Smooth muscle cell (in vitro differentiated cells): ENCODE results near the gene HNF4A. TPM values are rescaled to one million over a fixed set of nuclear protein-coding genes. Genes with fewer than 3 reads are reported as not detected.

ENCODE experiments used
- DNase-seq: peaks from one replicate; lab custom pipeline; 2025; ENCODE audit not compliant: unreplicated experiment; lab: John Stamatoyannopoulos, UW
- H2AFZ ChIP-seq: fragments of 200-600 bp; sonication (generic); 2 replicates; pipeline ENCODE4 v1.6.0; 2016; ENCODE audit warnings: antibody characterized with exemption, low read depth, mild to moderate bottlenecking
- H3F3A ChIP-seq: fragments of 200-600 bp; sonication (generic); 2 replicates; pipeline ENCODE4 v1.6.0; 2017; ENCODE audit warnings: antibody characterized with exemption, low read depth
- H3K27ac ChIP-seq: fragments of 200-600 bp; sonication (generic); 2 replicates; pipeline ENCODE4 v1.5.1; 2016; ENCODE audit warnings: low read depth, mild to moderate bottlenecking
- H3K27me3 ChIP-seq: fragments of 200-600 bp; sonication (generic); 2 replicates; pipeline ENCODE4 v1.6.1; 2016; ENCODE audit warnings: low read depth, mild to moderate bottlenecking
- H3K36me3 ChIP-seq: fragments of 200-600 bp; sonication (generic); 2 replicates; pipeline ENCODE4 v1.5.1; 2016; ENCODE audit warnings: low read depth
- H3K4me1 ChIP-seq: fragments of 200-600 bp; sonication (generic); 2 replicates; pipeline ENCODE4 v1.5.1; 2016; ENCODE audit warnings: low read depth
- H3K4me2 ChIP-seq: fragments of 200-600 bp; sonication (generic); 2 replicates; pipeline ENCODE4 v1.6.0; 2016; ENCODE audit warnings: mild to moderate bottlenecking
- H3K4me3 ChIP-seq: fragments of 200-600 bp; sonication (generic); 2 replicates; pipeline ENCODE4 v1.5.1; 2016; ENCODE audit warnings: mild to moderate bottlenecking
- H3K79me2 ChIP-seq: fragments of 200-600 bp; sonication (generic); 2 replicates; pipeline ENCODE4 v1.6.0; 2016; ENCODE audit warnings: low read depth, mild to moderate bottlenecking
- H3K9ac ChIP-seq: fragments of 200-600 bp; sonication (generic); 2 replicates; pipeline ENCODE4 v1.6.0; 2016; ENCODE audit warnings: low read depth
- H3K9me3 ChIP-seq: fragments of 200-600 bp; sonication (generic); replicated peaks from 2 replicates; pipeline ENCODE4 v1.5.1; 2016; ENCODE audit warnings: low read depth
- H4K20me1 ChIP-seq: fragments of 200-600 bp; sonication (generic); 2 replicates; pipeline ENCODE4 v1.6.0; 2016; ENCODE audit warnings: low read depth
- WGBS: methylation state at CpG from one replicate; pipeline ENCODE4 v1.1.7; 2016; ENCODE audit warnings: low lambda C conversion rate; 5-methylcytosine and 5-hydroxymethylcytosine counted together
- polyA plus RNA-seq: library from polyadenylated mRNA; unstranded; fragments of >200 nt; fragmentation: Nextera tagmentation; extraction: Ambion mirVana; gene quantifications from 2 replicates; pipeline ENCODE4 v1.2.1, GENCODE V29; 2016
- total RNA-seq: library from RNA; depleted of rRNA; stranded (reverse); fragments of >200 nt; gene quantifications from 2 replicates; pipeline ENCODE4 v1.2.3, GENCODE V29; 2014
- TF ChIP-seq, protein P1 (sequence below): fragments of 200-600 bp; sonication (generic); IDR thresholded peaks from 2 replicates; pipeline ENCODE4 v1.5.1; 2017; ENCODE audit warnings: borderline replicate concordance, mild to moderate bottlenecking, antibody characterized with exemption; ENCODE audit not compliant: insufficient read depth, poor library complexity, severe bottlenecking

The HNF4A gene
- total and polyA plus RNA-seq, 2 experiments from 2014 or later: not detected

GRCh38 chr20:44404204-44405181 is 49.0 kb downstream of the HNF4A start:
- H2AFZ ChIP-seq: no peak overlapping the region
- H3K27ac ChIP-seq: no peak overlapping the region
- peak overlapping the region; percentile 42 for H3K4me3 ChIP-seq
- 91% methylated on average over 21 of the region's 21 CpGs for WGBS
- no peaks in the 10 kb centered on the region for H3K36me3 ChIP-seq
- H3K9ac ChIP-seq: no peak overlapping the region
- H3K4me1 ChIP-seq: no peaks in the 10 kb centered on the region
- H3K4me2 ChIP-seq: no peak overlapping the region
- H3K79me2 ChIP-seq: no peaks in the 10 kb centered on the region
- TF ChIP-seq, protein P1, sequence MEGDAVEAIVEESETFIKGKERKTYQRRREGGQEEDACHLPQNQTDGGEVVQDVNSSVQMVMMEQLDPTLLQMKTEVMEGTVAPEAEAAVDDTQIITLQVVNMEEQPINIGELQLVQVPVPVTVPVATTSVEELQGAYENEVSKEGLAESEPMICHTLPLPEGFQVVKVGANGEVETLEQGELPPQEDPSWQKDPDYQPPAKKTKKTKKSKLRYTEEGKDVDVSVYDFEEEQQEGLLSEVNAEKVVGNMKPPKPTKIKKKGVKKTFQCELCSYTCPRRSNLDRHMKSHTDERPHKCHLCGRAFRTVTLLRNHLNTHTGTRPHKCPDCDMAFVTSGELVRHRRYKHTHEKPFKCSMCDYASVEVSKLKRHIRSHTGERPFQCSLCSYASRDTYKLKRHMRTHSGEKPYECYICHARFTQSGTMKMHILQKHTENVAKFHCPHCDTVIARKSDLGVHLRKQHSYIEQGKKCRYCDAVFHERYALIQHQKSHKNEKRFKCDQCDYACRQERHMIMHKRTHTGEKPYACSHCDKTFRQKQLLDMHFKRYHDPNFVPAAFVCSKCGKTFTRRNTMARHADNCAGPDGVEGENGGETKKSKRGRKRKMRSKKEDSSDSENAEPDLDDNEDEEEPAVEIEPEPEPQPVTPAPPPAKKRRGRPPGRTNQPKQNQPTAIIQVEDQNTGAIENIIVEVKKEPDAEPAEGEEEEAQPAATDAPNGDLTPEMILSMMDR: no peak
- H3K9me3 ChIP-seq: no peaks in the 10 kb centered on the region
- H3K27me3 ChIP-seq: no peaks in the 10 kb centered on the region
- no peak for DNase-seq
- H4K20me1 ChIP-seq: no peaks in the 10 kb centered on the region
- no peaks in the 10 kb centered on the region for H3F3A ChIP-seq

DNA sequence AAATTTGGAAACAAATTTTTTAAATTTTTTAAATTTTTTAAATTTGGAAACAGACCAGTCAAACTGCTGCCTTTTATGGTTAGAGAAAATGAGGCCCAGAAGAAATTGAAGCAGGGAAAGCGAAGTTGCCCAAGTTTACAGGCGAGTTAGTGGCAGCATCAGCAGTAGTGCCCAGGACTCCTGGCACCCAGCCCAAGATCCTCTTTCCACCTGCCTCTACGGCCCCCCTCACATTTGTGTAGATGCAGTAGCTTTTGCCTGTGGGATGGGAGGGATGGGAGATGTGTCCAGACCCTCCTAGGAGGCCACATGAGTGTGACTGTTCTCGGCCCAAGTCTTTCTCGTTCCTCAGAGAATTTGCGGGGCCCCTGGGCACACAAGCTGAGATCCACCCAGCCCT is 49.8 kb downstream of the HNF4A start:
- no peaks in the 10 kb centered on the region for H3K36me3 ChIP-seq
- no peaks in the 10 kb centered on the region for H3K27me3 ChIP-seq
- no peak overlapping the region for H3K4me3 ChIP-seq
- DNase-seq: no peak
- H4K20me1 ChIP-seq: no peaks in the 10 kb centered on the region
- H3K4me1 ChIP-seq: no peaks in the 10 kb centered on the region
- H3K4me2 ChIP-seq: no peak overlapping the region
- no peaks in the 10 kb centered on the region for H3F3A ChIP-seq
- H3K9ac ChIP-seq: no peak overlapping the region
- 90% methylated on average over 6 of the region's 6 CpGs for WGBS
- H3K27ac ChIP-seq: no peak overlapping the region
- H3K79me2 ChIP-seq: no peaks in the 10 kb centered on the region
- H3K9me3 ChIP-seq: no peaks in the 10 kb centered on the region
- TF ChIP-seq, protein P1: no peak
- no peak overlapping the region for H2AFZ ChIP-seq

DNA sequence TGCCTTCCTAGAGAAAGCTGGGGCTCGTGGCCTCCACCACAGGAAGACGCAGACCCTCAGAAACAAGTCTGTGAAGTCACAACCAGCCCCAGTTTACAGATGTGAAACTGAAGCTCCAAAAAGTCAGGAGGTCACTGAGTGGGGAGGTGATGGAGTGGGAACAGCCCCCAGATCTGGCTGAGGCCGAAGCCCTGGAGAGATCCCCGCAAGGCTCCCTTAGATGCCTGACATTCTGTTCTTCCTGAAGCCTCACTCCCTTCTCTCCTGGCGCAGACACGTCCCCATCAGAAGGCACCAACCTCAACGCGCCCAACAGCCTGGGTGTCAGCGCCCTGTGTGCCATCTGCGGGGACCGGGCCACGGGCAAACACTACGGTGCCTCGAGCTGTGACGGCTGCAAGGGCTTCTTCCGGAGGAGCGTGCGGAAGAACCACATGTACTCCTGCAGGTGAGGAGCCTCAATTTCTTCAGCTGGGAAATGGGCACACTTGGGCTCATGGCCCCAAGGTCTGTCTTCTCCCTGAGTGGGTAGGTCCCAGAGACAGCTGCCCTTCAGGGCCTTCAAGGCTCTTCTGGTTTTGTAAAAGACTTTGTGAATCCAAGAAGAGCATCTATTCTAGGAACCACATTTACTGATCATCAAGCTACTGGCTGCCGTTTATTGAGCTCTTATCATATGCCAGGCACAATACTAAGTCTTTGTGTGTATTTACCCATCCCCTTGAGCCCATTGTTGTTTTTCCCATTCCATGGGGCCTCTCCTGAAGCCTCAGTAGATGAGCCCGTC is 50.5 kb downstream of the HNF4A start:
- Histone ChIP-seq H3K4me2 (no peak overlapping the region), H3K27me3 (no peaks in the 10 kb centered on the region), H3K9ac (no peak overlapping the region), H3K4me1 (no peaks in the 10 kb centered on the region), H3K9me3 (no peaks in the 10 kb centered on the region), H3K4me3 (no peak overlapping the region), H3K79me2 (no peaks in the 10 kb centered on the region), H3F3A (no peaks in the 10 kb centered on the region), H4K20me1 (no peaks in the 10 kb centered on the region), H2AFZ (no peak overlapping the region), H3K27ac (no peak overlapping the region), H3K36me3 (no peaks in the 10 kb centered on the region)
- WGBS: 94% methylated on average over 20 of the region's 20 CpGs
- TF ChIP-seq, protein P1: no peak
- DNase-seq: no peak
